Umbilical cord (tissue), 2 donors: Measurements from ENCODE around the gene EFNA2. TPM values are rescaled to one million over a fixed set of nuclear protein-coding genes. Genes with fewer than 3 reads are reported as not detected.
"Not testable (repeated sequence)": the region's sequence is repeated elsewhere in the genome, so short reads cannot be mapped to it uniquely, and the experiment has no call there.

Experiments used
- DNase-seq: peaks from one replicate; pipeline ENCODE4 v3.0.0-alpha.2; 2015; ENCODE audit warnings: low spot score
- total RNA-seq: library from RNA; depleted of rRNA; stranded (reverse); fragments of >200 nt; gene quantifications from one replicate; pipeline ENCODE4 v1.2.3, GENCODE V29; 2014; ENCODE audit warnings: low replicate concordance; ENCODE audit not compliant: insufficient read depth

EFNA2 gene
- total RNA-seq, 1 donor from 2014 or later: not detected

- no peak for DNase-seq
Measured at GRCh38 chr19:1296078-1296477, 10.4 kb downstream of the EFNA2 start.

- DNase-seq: no peak
Measured at GRCh38 chr19:1296575-1297271, 11.1 kb downstream of the EFNA2 start.

GRCh38 chr19:1298235-1298634 lies 12.6 kb downstream of the EFNA2 start:
- no peak for DNase-seq

- DNase-seq: no peak
Measured at GRCh38 chr19:1299801-1300200, 14.1 kb downstream of the EFNA2 start.

DNA sequence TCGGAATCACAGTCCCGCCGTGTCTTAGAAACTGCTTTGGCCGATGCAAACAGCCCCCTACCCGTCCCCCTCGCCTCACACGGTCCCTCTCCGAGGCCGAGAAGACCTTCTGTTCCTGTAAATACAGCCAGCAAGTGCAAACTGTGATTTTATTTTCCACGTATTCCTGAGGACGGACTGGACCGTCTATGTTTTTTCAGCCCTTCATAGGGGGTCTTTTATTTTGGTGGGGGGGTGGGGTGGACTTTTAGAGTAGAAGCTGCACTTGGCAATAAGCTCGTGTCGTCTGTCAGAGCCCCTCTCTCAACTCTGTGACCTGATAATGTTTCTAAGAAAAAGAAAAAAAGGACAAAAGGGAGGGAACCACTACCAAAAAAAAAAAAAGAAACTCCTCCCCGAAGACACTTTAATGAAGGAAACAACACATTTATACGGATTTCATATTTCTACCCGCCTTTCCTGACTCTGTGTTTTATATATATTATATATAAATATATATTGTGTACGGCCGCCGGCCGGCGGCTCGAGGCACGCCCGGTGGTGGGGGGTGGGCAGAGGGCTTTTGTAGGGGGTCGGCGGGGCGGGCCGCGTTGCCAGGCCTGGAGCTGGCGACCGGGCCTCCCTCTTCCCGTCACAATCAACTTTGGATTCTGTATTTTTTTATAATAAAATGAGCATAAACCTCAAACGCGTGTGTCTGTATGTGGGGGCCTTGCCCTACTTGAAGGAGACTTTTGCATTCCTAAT lies 15.2 kb downstream of the EFNA2 start:
- DNase-seq: no peak

DNA sequence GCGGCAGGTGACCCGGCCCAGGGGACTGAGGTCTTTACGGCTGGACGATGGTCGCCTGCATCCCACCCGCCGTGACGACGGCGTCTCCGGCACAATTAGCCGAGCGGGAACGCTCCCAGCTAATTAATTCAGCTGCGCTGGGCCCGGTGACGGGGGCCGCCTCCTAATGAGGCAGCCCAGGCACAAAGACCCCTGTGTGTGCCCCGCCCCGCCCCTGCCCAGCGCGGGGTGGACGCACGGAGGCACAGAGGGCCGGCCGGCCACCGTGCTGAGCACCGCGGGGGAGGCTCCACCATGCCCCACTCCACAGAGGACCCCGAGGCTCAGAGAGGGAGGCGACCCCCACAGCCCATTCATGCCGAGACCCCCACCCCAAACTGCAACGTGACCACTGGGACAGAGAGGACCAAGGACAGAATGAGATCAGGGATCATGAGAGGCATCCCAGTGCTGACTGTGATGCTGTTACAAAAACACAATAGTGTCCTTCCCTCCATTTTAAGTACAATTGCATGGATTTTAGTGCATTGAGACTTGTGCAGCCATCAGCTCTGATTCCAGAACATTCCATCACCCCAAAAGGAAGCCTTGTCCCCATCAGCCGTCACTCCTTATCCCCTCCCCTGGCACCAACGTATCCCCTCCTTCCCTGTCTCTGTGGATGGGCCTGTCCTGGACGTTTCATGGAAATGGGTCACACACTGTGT lies 17.0 kb downstream of the EFNA2 start:
- no peak for DNase-seq

GRCh38 chr19:1304197-1304924 lies 18.7 kb downstream of the EFNA2 start:
- no peak for DNase-seq

DNA sequence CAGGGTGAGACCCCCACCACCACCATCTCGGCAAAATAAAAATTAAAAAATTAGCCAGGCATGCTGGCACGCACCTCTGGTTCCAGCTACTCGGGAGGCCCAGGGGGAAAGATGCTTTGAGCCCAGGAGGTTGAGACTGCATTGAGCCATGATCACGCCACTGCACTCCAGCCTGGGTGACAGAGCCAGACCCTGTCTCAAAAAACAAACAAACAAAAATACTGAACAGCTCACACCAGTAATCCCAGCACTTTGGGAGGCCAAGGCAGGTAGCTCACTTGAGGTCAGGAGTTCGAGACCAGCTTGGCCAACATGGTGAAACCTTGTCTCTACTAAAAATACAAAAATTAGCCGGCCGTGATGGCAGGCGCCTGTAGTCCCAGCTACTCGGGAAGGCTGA lies 19.7 kb downstream of the EFNA2 start:
- DNase-seq: not testable (repeated sequence)

DNA sequence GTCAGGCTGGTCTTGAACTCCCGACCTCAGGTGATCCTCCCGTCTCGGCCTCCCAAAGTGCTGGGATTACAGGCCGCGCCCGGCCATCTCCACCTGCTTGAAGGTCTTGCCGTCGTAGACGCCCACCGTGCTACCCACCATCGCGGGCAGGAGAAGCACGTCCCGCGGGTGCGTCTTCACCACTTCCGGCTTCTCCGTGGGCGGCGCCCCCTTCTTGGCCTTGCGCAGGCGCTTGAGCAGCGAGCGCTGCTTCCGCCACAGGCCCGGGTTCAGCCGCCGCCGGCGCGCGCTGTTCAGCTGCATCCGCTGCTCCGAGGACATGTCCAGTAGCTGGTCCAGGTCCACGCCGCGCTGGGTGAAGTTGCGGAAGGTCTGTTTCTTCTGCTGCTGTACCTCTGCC lies 21.6 kb downstream of the EFNA2 start:
- no peak for DNase-seq

- DNase-seq: no peak
Measured at GRCh38 chr19:1307755-1308303, 22.2 kb downstream of the EFNA2 start.

DNA sequence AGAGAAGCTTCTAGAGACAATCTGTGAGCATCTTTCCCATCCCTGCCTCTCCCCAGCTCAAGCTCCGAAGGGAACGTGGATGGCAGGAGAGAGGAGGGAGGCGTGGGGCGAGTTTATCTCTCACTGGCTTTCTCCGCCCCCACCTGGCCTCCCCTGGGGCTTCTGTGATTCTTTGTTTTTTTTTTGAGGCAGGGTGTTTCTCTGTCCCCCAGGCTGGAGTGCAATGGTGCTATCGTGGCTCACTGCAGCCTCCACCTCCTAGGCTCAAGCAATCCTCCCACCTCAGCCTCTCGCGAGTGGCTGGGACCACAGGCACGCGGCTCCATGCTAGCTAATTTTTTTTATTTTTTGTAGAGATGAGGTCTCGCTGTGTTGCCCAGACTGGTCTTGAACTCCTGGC lies 23.0 kb downstream of the EFNA2 start:
- no peak for DNase-seq

GRCh38 chr19:1309977-1310852 lies 24.5 kb downstream of the EFNA2 start:
- no peak for DNase-seq

DNA sequence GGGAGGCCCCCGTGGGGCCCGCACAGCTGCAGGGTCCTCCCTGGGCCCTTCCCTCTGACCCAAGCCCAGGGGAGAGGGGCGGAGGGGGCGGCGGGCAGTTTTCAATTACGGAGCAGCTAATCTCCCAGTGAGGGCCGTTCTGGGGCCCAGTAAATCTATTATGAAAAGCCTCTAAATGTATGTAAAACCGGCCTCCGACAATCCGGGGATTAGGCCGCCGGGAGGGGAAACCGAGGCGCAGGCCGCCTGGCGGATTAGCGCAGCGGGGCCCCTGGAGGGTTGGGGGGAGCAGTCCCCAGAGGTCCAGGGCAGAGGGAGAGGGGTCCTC lies 25.1 kb downstream of the EFNA2 start:
- DNase-seq: peak; percentile 68

DNA sequence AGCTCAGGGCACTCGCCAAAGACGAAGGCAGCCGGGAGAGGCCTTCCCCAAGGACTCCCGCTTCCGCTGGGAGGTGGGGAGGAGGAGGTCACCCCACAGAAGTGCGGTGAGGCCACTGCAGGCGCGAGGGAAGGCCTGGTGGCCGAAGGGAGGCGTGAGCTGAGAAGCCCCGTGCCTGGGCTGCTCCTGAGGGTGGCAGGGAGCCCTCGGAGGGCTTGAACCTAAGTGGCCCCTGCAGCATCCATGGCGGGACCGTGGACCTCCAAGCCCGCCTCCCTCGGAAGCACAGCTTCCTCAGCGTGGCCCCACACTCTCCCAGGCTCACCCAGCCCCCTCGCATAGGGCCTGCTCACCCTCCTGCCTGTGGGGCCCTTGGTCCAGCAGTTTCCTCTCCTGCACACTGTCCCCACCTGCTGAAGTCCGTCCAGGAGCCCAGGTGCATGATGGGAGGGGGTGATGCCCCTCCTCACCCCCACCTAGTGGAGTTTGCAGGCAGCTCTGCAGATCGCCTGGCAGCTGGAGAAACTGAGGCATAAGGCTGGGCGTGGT lies 25.9 kb downstream of the EFNA2 start:
- DNase-seq: no peak

DNA sequence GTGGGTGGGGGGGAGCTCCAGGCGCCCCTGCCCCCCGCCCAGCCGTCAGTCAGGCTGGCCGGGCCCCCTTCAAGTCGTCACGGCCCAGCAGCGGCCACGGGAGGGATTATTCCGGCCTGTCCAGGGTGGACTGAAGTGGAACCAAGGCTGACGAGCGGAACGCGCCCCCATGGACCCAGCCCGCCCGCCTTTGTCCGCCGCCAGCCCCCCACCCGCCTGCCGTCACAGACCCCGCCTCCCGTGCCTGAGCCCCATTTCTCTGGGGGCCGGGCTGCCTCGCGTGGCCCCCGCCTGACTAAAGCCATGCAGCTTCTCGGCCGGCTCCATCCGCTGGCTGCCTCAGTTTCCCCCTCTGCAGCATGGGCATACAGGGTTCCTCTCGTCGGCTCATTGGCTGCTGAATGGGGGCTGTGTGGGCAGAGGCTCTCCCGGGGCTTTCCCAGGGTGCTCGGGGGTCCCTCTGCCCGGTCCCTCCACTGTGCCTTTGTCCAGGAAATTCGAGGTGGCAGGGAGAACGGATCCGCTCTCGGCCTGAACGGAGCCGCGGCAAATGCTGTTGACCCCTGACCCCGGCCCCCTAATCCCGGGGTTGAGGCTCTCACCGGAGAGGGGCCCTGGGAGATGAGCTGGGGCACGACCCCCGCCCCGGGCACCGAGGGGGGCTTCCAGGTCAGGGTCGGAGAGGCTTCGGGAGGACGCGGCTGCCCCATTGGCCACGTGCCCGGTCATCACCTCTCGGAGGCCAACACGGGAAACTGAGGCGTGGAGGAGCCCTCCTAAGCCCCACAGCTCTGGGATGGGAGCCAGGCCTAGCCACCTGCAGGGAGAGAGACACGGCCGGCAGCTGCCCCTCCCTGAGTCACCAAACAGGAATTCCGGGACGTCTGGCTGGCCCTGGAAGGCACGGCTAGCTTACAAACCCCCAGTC lies 27.4 kb downstream of the EFNA2 start:
- peak; percentile 53 for DNase-seq

DNA sequence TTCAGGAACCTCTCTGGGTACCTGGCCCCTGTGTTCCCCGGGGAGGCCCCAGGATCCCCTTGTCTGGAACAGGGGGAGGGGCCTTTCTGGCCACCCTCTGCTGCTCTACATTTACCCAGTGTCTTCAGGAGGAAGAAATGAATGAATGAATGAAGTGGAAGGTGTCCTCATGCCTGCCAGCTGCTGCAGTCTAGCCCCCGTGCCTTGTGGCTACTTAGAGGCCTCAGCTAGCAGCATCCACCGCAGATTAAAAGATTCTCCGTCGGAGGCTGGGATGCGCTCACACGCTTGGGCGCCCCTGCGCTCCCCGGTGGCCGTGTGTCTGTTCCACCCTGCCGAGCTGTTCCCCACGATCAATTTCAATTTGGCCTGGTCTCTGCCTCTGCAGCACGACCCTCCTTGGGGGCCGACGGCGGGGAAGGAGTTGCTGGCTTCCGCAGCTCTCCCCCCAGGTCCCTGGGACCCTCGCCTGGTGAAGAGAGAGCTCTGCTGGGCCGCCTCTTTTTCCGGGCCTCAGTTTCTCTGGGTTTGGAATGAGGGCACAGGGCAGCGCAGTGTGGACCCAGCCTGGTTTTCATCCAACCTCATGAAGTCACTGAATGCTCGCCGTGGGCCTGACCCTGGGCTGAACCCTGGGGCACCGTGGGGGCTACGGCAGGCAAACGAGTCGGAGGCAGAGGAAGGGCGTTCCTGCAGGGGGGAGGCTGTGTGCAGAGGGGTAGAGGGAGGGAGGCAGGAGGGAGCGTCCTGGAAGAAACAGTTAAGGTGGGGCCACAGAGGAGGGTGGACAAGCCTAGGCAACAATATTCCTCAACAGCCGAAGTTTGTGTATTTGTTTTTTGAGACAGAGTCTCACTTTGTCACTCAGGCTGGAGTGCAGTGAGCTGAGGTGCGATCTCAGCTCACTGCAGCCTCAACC lies 28.3 kb downstream of the EFNA2 start:
- peak; percentile 58 for DNase-seq

- peak; percentile 50 for DNase-seq
Measured at GRCh38 chr19:1315470-1316166, 29.9 kb downstream of the EFNA2 start.

DNA sequence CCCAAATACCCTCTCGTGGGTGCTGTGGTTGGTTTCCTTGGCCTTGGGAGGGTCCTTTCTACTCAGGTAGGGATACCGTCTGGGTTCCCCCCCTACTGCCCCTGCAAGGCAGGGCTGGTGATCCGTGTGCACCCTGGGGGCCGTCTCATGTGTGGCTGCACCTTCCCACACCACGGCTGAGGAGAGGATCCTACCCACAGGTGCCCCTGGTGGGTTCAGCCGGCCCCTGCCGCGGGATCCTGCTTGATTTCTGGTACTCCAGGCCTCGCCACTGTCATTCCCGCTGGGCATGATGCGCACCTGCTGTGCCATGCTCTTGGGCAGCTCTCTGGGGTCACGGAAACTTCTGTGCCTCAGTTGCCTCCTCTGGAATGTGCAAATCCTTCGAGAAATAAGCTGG lies 30.8 kb downstream of the EFNA2 start:
- DNase-seq: no peak
